ENCODE measurements around the gene PLA2G4E.
A peak's percentile ranks its signal among the peaks of the same experiment; 100 is the strongest.

The PLA2G4E gene

GRCh38 chr15:41972253-41973242 lies 48.3 kb downstream of the PLA2G4E start, which contains the start of gene EHD4:
Gene EHD4, minus strand, starts transcription at chr15:41972557. Its CDS starts 63 bp downstream, at chr15:41972494.
- DNase-seq = peak; percentile 98

- DNase-seq = no peak
These were observed 49.0 kb downstream of the PLA2G4E start for GRCh38 chr15:41971895-41972252.

- peak; percentile 83 for DNase-seq
These were observed 49.5 kb downstream of the PLA2G4E start for GRCh38 chr15:41971089-41971894.

GRCh38 chr15:41970456-41970855 lies 50.4 kb downstream of the PLA2G4E start:
- no peak for DNase-seq

GRCh38 chr15:41969851-41970431 lies 50.9 kb downstream of the PLA2G4E start:
- DNase-seq = no peak

- no peak for DNase-seq
These were observed 52.1 kb downstream of the PLA2G4E start for GRCh38 chr15:41968701-41969100.

- no peak for DNase-seq
These were observed 53.2 kb downstream of the PLA2G4E start for GRCh38 chr15:41967506-41968206.

- no peak for DNase-seq
These were observed 53.8 kb downstream of the PLA2G4E start for GRCh38 chr15:41966920-41967465.

- DNase-seq = no peak
These were observed 54.4 kb downstream of the PLA2G4E start for GRCh38 chr15:41966414-41966812.

GRCh38 chr15:41965441-41966413 lies 55.1 kb downstream of the PLA2G4E start:
- DNase-seq = peak; percentile 14

GRCh38 chr15:41961595-41962202 lies 59.1 kb downstream of the PLA2G4E start:
- no peak for DNase-seq

GRCh38 chr15:41961001-41961518 lies 59.8 kb downstream of the PLA2G4E start:
- DNase-seq = no peak

GRCh38 chr15:41958002-41958420 lies 62.8 kb downstream of the PLA2G4E start:
- no peak for DNase-seq

GRCh38 chr15:41957021-41957897 lies 63.6 kb downstream of the PLA2G4E start:
- DNase-seq = no peak

- DNase-seq = no peak
These were observed 64.9 kb downstream of the PLA2G4E start for GRCh38 chr15:41955807-41956525.

- DNase-seq = no peak
These were observed 65.7 kb downstream of the PLA2G4E start for GRCh38 chr15:41955100-41955499.

- DNase-seq = no peak
These were observed 66.8 kb downstream of the PLA2G4E start for GRCh38 chr15:41954036-41954435.

- no peak for DNase-seq
These were observed 68.8 kb downstream of the PLA2G4E start for GRCh38 chr15:41952013-41952563.
